GM23338 (cell line): ENCODE measurements around the gene MPV17.

ENCODE experiments used
- CREB1 ChIP-seq: fragments of 250-450 bp; sonication (Bioruptor Pico); IDR thresholded peaks from 2 replicates; pipeline ENCODE4 v1.5.0; 2020; ENCODE audit warnings: low read depth, mild to moderate bottlenecking, moderate library complexity
- CTCF ChIP-seq, 2 experiments: fragments of 200-600 bp in 1 of 2; sonication (generic) in 1 of 2; conservative IDR thresholded peaks; 2 replicates each; pipeline versions ENCODE4 v1.5.1 to v1.6.1; 2016 to 2017; ENCODE audit warnings: antibody characterized with exemption in 2 of 2, low read depth in 2 of 2, mild to moderate bottlenecking in 2 of 2, moderate library complexity in 1 of 2
- EZH2 ChIP-seq: fragments of 200-600 bp; sonication (generic); IDR thresholded peaks from one replicate; pipeline ENCODE4 v1.8.0; 2017; ENCODE audit warnings: antibody characterized with exemption, mild to moderate bottlenecking, low read depth; ENCODE audit not compliant: unreplicated experiment
- EZH2phosphoT487 ChIP-seq: fragments of 200-600 bp; sonication (generic); IDR thresholded peaks from one replicate; pipeline ENCODE4 v1.8.1; 2018; ENCODE audit warnings: antibody characterized with exemption; ENCODE audit not compliant: unreplicated experiment
- JUNB ChIP-seq: IDR thresholded peaks from one replicate; pipeline ENCODE4 v1.6.1; 2016; ENCODE audit warnings: antibody characterized with exemption; ENCODE audit not compliant: unreplicated experiment
- POLR2AphosphoS5 ChIP-seq: IDR thresholded peaks from 2 replicates; pipeline ENCODE4 v1.6.1; 2016; ENCODE audit warnings: antibody characterized with exemption, low read depth
- ZNF114 ChIP-seq: fragments of 250-450 bp; sonication (Bioruptor Pico); IDR thresholded peaks from 2 replicates; pipeline ENCODE4 v1.5.0; 2020; ENCODE audit warnings: mild to moderate bottlenecking, moderate library complexity
- TF ChIP-seq, protein P1 (sequence below): IDR thresholded peaks from one replicate; pipeline ENCODE4 v1.6.1; 2018; ENCODE audit warnings: antibody characterized with exemption; ENCODE audit not compliant: unreplicated experiment
- TF ChIP-seq, protein P2 (sequence below): fragments of 250-450 bp; sonication (Bioruptor Pico); IDR thresholded peaks from 2 replicates; pipeline ENCODE4 v1.5.0; 2020; ENCODE audit warnings: mild to moderate bottlenecking, moderate library complexity
- TF ChIP-seq, protein P3 (sequence below): IDR thresholded peaks from 2 replicates; pipeline ENCODE4 v1.6.1; 2016; ENCODE audit warnings: antibody characterized with exemption

DNA sequence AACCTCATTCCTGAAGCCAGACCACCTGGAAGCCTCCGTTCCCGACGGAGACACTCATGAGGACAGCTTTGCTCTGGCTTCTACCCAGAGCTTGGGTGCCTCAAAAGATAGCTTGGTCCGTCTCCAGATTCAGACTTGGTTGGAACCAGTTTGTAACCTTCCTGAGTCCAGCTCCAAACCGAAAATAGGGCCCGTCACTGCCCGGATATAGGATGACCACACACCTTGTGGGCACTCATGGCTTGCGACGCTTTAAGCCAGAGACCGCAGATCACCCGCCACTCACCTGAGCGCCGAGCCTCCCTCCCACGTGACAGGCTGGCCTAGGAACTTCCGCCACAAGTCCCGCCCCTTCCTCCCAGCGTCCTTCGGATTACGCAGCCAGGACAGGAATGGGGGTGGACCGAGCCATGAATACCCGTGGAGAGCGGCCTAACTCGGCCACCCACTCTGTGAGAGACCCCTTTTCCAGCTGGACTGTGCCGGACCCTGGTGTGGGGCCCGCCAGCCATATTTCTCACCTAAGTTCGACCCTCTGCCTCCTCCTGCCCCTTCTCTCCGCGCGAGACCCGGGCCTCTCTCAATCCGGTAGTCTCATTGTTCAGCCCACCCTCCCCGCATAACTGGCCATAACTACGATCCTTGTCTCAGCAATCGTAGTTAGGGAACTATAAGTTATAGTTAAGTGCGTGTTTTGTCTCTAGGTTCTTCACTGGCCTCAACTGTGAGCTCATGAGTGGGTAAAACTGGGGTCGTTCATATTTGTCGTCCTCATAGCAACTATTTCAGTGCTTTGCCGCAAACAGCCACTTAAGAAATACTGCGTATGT lies at the start of gene MPV17:
- TF ChIP-seq JUNB (no peak), CTCF (conservative IDR thresholded peaks at IDR 0.05; ENCODE audit: low read depth in 2 of 2) (no peak), POLR2AphosphoS5 (peak; percentile 98), EZH2phosphoT487 (no peak), CREB1 (peak; percentile 56), EZH2 (no peak), ZNF114 (CRISPR knock-in tag) (no peak)
- TF ChIP-seq, protein P1, sequence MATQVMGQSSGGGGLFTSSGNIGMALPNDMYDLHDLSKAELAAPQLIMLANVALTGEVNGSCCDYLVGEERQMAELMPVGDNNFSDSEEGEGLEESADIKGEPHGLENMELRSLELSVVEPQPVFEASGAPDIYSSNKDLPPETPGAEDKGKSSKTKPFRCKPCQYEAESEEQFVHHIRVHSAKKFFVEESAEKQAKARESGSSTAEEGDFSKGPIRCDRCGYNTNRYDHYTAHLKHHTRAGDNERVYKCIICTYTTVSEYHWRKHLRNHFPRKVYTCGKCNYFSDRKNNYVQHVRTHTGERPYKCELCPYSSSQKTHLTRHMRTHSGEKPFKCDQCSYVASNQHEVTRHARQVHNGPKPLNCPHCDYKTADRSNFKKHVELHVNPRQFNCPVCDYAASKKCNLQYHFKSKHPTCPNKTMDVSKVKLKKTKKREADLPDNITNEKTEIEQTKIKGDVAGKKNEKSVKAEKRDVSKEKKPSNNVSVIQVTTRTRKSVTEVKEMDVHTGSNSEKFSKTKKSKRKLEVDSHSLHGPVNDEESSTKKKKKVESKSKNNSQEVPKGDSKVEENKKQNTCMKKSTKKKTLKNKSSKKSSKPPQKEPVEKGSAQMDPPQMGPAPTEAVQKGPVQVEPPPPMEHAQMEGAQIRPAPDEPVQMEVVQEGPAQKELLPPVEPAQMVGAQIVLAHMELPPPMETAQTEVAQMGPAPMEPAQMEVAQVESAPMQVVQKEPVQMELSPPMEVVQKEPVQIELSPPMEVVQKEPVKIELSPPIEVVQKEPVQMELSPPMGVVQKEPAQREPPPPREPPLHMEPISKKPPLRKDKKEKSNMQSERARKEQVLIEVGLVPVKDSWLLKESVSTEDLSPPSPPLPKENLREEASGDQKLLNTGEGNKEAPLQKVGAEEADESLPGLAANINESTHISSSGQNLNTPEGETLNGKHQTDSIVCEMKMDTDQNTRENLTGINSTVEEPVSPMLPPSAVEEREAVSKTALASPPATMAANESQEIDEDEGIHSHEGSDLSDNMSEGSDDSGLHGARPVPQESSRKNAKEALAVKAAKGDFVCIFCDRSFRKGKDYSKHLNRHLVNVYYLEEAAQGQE: no peak
- TF ChIP-seq, protein P2, sequence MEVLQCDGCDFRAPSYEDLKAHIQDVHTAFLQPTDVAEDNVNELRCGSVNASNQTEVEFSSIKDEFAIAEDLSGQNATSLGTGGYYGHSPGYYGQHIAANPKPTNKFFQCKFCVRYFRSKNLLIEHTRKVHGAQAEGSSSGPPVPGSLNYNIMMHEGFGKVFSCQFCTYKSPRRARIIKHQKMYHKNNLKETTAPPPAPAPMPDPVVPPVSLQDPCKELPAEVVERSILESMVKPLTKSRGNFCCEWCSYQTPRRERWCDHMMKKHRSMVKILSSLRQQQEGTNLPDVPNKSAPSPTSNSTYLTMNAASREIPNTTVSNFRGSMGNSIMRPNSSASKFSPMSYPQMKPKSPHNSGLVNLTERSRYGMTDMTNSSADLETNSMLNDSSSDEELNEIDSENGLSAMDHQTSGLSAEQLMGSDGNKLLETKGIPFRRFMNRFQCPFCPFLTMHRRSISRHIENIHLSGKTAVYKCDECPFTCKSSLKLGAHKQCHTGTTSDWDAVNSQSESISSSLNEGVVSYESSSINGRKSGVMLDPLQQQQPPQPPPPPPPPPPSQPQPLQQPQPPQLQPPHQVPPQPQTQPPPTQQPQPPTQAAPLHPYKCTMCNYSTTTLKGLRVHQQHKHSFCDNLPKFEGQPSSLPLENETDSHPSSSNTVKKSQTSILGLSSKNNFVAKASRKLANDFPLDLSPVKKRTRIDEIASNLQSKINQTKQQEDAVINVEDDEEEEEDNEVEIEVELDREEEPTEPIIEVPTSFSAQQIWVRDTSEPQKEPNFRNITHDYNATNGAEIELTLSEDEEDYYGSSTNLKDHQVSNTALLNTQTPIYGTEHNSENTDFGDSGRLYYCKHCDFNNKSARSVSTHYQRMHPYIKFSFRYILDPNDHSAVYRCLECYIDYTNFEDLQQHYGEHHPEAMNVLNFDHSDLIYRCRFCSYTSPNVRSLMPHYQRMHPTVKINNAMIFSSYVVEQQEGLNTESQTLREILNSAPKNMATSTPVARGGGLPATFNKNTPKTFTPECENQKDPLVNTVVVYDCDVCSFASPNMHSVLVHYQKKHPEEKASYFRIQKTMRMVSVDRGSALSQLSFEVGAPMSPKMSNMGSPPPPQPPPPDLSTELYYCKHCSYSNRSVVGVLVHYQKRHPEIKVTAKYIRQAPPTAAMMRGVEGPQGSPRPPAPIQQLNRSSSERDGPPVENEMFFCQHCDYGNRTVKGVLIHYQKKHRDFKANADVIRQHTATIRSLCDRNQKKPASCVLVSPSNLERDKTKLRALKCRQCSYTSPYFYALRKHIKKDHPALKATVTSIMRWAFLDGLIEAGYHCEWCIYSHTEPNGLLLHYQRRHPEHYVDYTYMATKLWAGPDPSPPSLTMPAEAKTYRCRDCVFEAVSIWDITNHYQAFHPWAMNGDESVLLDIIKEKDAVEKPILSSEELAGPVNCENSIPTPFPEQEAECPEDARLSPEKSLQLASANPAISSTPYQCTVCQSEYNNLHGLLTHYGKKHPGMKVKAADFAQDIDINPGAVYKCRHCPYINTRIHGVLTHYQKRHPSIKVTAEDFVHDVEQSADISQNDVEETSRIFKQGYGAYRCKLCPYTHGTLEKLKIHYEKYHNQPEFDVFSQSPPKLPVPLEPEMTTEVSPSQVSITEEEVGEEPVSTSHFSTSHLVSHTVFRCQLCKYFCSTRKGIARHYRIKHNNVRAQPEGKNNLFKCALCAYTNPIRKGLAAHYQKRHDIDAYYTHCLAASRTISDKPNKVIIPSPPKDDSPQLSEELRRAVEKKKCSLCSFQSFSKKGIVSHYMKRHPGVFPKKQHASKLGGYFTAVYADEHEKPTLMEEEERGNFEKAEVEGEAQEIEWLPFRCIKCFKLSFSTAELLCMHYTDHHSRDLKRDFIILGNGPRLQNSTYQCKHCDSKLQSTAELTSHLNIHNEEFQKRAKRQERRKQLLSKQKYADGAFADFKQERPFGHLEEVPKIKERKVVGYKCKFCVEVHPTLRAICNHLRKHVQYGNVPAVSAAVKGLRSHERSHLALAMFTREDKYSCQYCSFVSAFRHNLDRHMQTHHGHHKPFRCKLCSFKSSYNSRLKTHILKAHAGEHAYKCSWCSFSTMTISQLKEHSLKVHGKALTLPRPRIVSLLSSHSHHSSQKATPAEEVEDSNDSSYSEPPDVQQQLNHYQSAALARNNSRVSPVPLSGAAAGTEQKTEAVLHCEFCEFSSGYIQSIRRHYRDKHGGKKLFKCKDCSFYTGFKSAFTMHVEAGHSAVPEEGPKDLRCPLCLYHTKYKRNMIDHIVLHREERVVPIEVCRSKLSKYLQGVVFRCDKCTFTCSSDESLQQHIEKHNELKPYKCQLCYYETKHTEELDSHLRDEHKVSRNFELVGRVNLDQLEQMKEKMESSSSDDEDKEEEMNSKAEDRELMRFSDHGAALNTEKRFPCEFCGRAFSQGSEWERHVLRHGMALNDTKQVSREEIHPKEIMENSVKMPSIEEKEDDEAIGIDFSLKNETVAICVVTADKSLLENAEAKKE (CRISPR knock-in tag): no peak
- TF ChIP-seq, protein P3, sequence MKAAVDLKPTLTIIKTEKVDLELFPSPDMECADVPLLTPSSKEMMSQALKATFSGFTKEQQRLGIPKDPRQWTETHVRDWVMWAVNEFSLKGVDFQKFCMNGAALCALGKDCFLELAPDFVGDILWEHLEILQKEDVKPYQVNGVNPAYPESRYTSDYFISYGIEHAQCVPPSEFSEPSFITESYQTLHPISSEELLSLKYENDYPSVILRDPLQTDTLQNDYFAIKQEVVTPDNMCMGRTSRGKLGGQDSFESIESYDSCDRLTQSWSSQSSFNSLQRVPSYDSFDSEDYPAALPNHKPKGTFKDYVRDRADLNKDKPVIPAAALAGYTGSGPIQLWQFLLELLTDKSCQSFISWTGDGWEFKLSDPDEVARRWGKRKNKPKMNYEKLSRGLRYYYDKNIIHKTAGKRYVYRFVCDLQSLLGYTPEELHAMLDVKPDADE: peak; percentile 77
